ENCODE data around the gene GALR3. TPM values are rescaled to one million over a fixed set of nuclear protein-coding genes. Genes with fewer than 3 reads are reported as not detected.
"Not testable (repeated sequence)": the region's sequence is repeated elsewhere in the genome, so short reads cannot be mapped to it uniquely, and the experiment has no call there.

The GALR3 gene
- total RNA-seq: not detected

DNA sequence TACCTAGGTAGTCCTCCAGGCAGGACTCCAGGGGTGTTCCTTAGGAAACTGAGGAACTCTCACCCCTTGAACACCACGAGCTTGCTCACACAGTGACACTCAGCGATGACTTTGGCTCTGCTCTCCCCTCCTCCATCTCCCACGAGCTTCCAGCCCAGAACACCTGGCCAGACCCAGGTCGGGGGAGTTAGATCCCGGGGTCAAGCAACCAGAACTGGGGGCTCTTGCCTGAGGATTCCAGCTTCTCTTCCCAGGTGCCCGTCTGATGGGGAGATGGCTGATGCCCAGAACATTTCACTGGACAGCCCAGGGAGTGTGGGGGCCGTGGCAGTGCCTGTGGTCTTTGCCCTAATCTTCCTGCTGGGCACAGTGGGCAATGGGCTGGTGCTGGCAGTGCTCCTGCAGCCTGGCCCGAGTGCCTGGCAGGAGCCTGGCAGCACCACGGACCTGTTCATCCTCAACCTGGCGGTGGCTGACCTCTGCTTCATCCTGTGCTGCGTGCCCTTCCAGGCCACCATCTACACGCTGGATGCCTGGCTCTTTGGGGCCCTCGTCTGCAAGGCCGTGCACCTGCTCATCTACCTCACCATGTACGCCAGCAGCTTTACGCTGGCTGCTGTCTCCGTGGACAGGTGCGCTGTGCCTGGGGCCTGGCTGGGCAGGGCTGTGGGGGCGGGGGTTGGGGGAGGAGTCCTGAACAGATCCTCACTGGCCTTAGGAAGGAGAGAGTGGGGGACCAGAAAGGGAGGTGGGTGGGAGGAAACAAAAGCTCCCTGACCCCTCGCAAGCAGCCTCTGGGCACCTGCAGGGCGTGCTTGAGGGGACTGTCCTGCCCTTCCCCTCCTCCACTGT is at the start of gene GALR3:
GALR3 (plus strand) TSS at position 249 of the 852 bp plus-strand sequence; CDS start at position 274, 25 bp downstream.
- DNase-seq: no peak

DNA sequence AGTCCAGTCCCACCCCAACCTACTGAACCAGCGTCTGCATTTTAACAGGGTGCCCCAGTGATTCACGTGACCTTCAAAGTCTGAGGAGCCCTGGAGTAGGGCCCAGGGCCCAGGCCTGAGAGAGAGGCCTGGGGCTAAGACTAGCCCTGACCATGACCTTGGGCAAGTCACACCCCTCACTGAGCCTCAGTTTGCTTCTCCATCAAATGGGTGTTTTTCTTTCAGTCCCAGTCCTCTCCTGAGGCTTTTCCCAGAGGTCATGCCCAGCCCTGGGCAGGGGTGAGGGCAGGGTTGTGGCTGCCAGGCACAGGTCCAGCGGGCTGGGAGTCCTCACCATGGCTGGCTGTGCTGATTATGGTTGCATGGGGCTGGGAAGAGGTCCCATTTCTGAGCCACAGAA is 48.5 kb upstream of the GALR3 start:
- no peak for DNase-seq

GRCh38 chr22:37775785-37776638 is 47.2 kb upstream of the GALR3 start:
- DNase-seq: no peak

- DNase-seq: no peak
Measured at GRCh38 chr22:37776639-37777005, 46.6 kb upstream of the GALR3 start.

DNA sequence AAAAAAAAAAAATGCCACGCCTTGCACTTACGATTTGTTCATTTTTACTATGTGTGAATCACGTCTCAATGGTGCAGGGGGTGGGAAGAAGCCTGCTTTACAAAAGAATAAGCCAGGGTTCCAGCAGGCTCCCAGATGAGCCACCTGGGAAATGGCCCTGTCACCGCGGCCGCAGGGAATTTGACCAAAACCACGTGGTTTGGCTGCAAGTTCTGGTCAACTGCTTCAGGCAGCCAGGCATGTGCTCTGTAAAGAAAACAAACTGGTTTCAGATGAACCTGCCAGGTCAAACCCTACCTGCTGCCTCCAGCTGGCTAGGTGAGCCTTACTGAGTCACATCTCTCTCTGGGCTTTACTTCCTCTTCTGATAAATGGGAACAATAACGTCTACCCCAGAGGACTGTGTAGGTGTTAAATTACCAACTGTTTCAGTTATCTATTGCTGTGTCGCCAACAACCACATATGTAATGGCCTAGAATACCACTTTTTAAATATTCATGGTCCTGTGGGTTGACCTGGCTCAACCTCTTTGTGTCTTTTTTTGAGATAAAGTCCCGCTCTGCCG is 46.0 kb upstream of the GALR3 start:
- DNase-seq: no peak

GRCh38 chr22:37778370-37779009 is 44.7 kb upstream of the GALR3 start:
- DNase-seq: no peak

GRCh38 chr22:37781434-37782059 is 41.6 kb upstream of the GALR3 start:
- DNase-seq: no peak

GRCh38 chr22:37782340-37783168 is 40.6 kb upstream of the GALR3 start:
- DNase-seq: no peak

GRCh38 chr22:37784829-37785495 is 38.2 kb upstream of the GALR3 start:
- DNase-seq: no peak

DNA sequence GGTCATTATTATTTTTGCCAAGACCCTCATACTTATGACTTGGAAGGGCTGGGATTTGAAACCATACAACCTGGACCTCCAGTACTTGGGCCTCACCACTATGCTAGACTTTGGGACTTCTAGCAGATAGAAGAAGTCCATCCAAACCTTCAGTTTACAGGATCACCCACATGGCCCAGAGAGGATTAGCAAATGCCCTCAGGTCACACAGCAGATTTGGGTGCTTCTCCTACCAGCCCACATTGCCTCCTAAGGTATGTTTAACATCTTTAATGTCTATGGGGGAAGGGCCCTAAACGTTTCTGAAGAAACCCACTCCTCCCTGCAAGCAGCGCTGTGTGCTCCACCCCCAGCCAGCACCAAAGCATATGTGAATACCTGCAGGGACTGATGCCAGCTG is 32.9 kb upstream of the GALR3 start:
- DNase-seq: no peak

- DNase-seq: no peak
Measured at GRCh38 chr22:37792494-37792893, 30.7 kb upstream of the GALR3 start.

DNA sequence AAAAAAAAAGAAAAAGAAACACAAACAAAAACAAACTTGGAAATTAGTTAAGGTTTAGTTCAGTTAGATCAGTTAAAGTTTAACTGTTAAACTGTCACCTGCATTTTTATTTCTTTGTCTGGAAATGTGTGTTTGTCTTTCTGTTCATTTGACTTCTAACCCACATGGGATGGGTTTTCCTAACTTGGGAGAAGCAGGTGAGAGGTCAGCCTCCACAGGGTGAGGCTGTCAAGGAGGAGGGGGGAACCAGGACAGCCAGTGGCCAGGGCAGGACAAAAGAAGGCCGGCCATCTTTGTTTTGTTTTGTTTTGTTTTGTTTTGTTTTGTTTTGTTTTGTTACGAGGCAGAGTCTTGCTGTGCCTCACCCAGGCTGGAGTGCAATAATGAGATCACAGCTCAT is 28.8 kb upstream of the GALR3 start:
- DNase-seq: no peak

- no peak for DNase-seq
Measured at GRCh38 chr22:37796079-37796478, 27.1 kb upstream of the GALR3 start.

DNA sequence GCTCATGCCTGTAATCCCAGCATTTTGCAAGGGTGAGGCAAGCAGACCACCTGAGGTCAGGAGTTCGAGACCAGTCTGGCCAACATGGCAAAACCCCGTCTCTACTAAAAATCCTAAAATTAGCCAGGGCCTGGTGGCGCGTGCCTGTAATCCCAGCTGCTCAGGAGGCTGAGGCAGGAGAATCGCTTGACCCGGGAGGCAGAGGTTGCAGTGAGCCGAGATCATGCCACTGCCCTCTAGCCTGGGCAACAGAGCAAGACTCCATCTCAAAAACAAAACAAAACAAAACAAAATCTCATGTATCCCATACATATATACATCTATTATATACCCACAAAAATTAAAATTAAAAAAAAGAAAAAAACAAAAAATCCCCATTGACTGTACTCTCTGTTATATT is 25.9 kb upstream of the GALR3 start:
- not testable (repeated sequence) for DNase-seq

DNA sequence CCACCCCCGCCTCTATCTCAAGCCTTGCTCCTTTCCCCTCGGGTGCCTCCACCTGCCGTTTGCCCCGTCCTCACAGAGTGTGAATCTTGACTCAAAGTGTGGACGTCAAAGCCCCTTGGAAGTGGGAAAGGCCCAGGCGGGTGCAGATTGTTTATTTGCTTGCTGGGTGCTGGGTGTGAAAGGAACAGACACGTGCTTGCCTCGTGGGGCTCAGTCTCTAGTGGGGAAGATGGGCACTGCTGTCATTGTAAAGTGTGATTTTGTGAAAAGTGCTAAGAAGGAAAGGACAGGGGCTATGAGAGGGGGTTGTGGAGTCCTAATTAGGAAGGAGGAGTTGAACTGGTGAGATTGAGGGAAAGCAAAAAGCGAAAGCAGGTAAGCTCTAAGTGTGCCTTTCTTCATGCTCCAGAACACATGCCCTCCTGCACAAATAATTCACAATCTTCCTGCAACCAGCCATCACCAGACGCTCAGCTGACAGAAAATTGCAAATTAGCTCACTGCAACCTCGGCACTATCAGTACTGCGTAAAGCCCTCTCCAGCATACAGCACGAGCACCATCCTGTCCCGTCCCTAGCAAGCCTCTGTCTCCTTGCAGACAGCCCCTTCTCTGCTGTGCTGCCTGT is 25.2 kb upstream of the GALR3 start:
- DNase-seq: no peak

DNA sequence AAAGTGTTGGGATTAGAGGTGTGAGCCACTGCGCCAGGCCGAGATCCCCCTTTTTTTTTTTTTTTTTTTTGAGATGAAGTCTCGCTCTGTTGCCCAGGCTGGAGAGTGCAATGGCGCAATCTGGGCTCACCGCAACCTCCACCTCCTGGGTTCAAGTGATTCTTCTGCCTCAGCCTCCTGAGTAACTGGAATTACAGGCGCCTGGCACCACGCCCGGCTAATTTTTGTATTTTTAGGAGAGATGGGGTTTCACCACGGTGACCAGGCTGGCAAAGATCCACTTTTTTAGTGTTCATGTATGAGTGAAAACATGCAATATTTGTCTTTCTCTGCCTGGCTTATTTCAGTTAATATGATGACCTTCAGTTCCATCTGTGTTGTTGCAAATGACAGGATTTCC is 23.2 kb upstream of the GALR3 start:
- not testable (repeated sequence) for DNase-seq

DNA sequence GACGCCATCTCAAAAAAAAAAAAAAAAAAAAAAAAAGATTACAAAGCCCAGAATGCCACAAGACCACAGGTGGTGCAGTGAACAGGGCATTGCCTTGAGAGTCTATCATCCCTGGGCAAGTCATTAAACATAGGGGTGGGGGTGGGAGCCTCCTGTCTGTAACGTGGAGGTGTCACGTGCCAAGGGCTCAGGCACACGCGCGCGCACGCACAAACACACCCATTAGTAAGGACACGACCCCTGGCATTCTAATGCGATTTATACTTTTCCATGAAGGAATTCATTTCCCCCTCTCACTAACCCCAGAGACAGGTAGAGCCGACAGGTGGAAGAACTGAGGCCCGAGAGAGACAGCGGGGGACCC is 21.3 kb upstream of the GALR3 start:
- no peak for DNase-seq

DNA sequence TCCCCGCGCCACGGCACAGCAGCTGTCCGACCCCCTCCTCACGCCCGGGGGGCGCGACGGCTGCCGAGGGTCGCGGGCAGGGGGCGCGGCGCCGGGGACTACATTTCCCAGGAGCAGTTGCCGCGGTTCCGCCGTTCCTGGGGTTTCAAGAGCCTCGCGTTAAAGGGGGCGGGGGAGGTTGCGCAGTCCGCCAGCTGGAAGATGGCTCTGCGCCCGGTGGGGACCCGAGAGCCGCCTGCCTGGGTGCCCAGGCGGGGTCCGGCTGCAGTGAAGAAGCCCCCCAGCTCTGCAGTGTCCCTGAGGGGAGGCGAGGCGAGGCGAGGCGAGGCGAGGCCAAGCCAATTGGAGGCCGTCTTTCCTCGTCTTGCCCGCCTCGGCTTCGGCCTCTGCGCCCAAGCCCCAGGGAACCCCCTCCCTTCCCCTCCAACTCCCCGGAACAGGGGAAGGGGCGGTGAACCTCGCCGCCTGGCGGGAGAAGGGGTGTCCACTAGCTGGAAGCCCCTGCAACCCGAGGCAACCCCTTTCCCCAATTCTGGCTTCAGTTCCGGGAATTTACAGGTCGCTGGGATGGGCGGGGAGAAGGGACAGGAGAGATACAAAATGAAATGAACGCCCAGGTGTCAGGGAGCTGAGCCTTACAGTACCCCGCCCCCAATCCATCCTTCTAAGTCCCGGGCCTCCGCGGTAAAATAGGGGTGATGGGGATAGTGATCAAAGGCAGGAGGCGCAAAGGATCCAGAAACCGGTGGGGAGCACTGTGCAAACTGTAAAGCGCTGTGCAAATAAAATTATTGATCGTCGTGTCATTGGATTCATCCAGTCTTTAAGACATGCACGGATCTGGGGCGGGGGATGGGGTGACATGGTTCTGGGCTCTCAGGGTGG is 20.6 kb upstream of the GALR3 start:
- DNase-seq: no peak

- no peak for DNase-seq
Measured at GRCh38 chr22:37803195-37803638, 20.0 kb upstream of the GALR3 start.
